Gastrocnemius medialis (tissue), 4 donors: ENCODE measurements around the gene HCAR1.
"Not testable (repeated sequence)": the region's sequence is repeated elsewhere in the genome, so short reads cannot be mapped to it uniquely, and the experiment has no call there.

Source experiments
- CTCF ChIP-seq, 5 experiments: fragments of 450-650 bp in 3 of 5; fragments of 200-600 bp in 2 of 5; sonication (generic) in 2 of 5; IDR thresholded peaks in 4 of 5; conservative IDR thresholded peaks in 1 of 5; 1 replicate in 4 of 5; 2 replicates in 1 of 5; pipeline ENCODE4 v1.5.1; 2016 to 2019; ENCODE audit warnings: antibody characterized with exemption in 5 of 5, mild to moderate bottlenecking in 3 of 5, moderate library complexity in 3 of 5
- POLR2A ChIP-seq, 2 donors: fragments of 450-650 bp; IDR thresholded peaks; one replicate each; pipeline ENCODE4 v1.6.1; 2017; ENCODE audit warnings: antibody characterized with exemption in 2 of 2, mild to moderate bottlenecking in 2 of 2, moderate library complexity in 2 of 2

- TF ChIP-seq CTCF (IDR thresholded peaks at IDR 0.05 in 4 of 5, conservative IDR thresholded peaks at IDR 0.05 in 1 of 5); POLR2A (IDR thresholded peaks at IDR 0.05): not testable (repeated sequence)
Measured at GRCh38 chr12:122715211-122715610, 15.4 kb downstream of the HCAR1 start.
